HUES64 (cell line): Measurements from ENCODE around the gene PLPPR2. TPM values are rescaled to one million over a fixed set of nuclear protein-coding genes. Genes with fewer than 3 reads are reported as not detected.
"Not testable (repeated sequence)": the region's sequence is repeated elsewhere in the genome, so short reads cannot be mapped to it uniquely, and the experiment has no call there.

Experiments
- H3K27ac ChIP-seq: 2 replicates; pipeline ENCODE4 v1.7.0; 2013; ENCODE audit warnings: low read depth, low read length, inconsistent platforms
- H3K27me3 ChIP-seq: 2 replicates; pipeline ENCODE4 v1.6.1; 2013; ENCODE audit warnings: mild to moderate bottlenecking, low read length; ENCODE audit not compliant: insufficient read depth
- H3K36me3 ChIP-seq: 2 replicates; pipeline ENCODE4 v1.6.1; 2013; ENCODE audit warnings: mild to moderate bottlenecking, low read length; ENCODE audit not compliant: insufficient read depth
- H3K4me1 ChIP-seq: 2 replicates; pipeline ENCODE4 v1.6.1; 2013; ENCODE audit warnings: mild to moderate bottlenecking, low read length, moderate library complexity; ENCODE audit not compliant: insufficient read depth
- H3K4me3 ChIP-seq: 2 replicates; pipeline ENCODE4 v1.5.1; 2013; ENCODE audit warnings: mild to moderate bottlenecking, low read length, moderate library complexity
- H3K9ac ChIP-seq: 2 replicates; pipeline ENCODE4 v1.6.1; 2013; ENCODE audit warnings: mild to moderate bottlenecking, low read depth, low read length
- H3K9me3 ChIP-seq: 2 replicates; pipeline ENCODE4 v1.6.1; 2013; ENCODE audit warnings: low read depth, low read length; ENCODE audit not compliant: insufficient read depth
- WGBS: fragments of 150-250, 120-280 bp; methylation state at CpG from one replicate; pipeline ENCODE4 v1.1.7; 2013; ENCODE audit warnings: missing lambda C conversion rate; 5-methylcytosine and 5-hydroxymethylcytosine counted together
- polyA plus RNA-seq, 2 experiments: library from polyadenylated mRNA; stranded (reverse); fragments of 50-300 nt; gene quantifications; one replicate each; pipeline ENCODE4 v1.2.3, GENCODE V29; 2013

Gene PLPPR2, protein sequence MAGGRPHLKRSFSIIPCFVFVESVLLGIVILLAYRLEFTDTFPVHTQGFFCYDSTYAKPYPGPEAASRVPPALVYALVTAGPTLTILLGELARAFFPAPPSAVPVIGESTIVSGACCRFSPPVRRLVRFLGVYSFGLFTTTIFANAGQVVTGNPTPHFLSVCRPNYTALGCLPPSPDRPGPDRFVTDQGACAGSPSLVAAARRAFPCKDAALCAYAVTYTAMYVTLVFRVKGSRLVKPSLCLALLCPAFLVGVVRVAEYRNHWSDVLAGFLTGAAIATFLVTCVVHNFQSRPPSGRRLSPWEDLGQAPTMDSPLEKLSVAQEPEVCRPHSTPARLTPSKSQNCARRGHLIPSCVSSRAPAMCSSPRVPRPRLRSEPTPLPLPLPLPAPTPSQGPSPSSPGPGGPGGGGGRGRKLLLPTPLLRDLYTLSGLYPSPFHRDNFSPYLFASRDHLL
- polyA plus RNA-seq (2013, experiment 1 of 2) = 4.8 TPM
- polyA plus RNA-seq (2013, experiment 2 of 2) = 6.3 TPM

DNA sequence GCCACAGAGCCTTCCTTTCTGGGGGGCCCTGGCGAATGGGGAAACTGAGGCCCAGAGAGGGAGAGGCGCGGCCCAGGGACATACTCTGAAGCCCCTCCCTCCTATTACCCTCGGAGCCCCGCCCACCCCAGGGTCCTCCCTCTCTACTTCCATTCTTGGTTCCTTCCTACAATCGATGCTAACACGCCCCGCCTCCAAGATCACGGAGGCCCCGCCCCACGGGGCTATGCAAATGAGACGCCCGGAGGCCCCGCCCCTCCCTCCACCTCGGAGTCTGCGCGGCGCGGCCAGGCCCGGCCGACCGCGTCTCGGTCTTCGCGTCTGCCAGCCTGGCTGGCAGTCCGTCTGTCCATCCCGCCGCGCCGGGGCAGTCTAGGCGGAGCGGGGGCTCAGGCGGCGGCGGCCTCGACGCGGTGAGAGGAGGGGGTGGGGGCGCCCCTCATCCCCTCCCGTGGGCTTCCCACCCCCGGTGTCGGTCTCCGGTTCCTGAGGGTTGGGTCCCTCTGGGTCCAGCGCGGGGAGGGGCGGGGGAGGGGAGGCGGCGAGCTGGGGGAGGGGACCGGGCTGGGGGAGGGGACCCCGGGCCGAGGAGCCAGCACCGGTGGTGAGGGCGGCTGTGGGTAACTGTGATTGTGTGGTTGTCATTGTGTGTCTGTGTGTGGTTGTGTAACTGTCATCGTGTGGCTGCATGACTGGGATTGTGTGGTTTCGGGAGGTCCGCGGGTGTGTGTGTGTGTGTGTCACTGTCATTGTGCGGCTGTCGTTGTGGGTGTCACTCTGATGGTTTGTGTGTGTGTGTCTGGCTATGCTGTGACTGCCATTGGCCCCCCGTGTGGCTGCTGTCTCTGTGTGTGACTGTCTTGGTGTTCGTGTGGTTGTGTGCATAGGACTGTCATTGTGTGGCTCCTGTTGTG, at the start of gene PLPPR2:
Gene PLPPR2 (plus strand): TSS at position 273 of the 914 bp plus-strand sequence. CDS start 2,242 bp downstream, outside the sequence.
- Histone ChIP-seq H3K9ac (no peak within 1 kb of the TSS), H3K27ac (no peak within 1 kb of the TSS), H3K36me3 (no peaks in the 10 kb centered on the region), H3K4me3 (peak within 1 kb of the TSS; percentile 51), H3K4me1 (no peaks in the 10 kb centered on the region), H3K27me3 (peaks cover 10% of the 10 kb centered on the region), H3K9me3 (no peaks in the 10 kb centered on the region)
- WGBS = 8% methylated on average over 57 of the region's 62 CpGs

DNA sequence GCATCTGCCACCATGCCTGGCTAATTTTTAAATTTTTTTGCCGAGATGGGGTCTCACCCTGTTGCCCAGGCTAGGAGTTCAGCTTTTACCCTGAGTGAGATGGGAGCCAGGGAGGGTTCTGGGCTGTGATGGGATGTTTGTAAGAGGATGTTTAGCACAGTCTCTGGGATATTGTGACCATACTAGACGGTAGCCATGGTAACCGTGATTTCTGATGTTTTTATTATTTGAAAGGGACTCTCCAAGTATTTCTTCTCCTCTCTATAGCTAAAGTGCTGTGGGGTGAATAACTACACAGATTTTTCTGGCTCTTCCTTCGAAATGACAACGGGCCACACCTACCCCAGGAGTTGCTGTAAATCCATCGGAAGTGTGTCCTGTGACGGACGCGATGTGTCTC, 48.9 kb upstream of the PLPPR2 start:
- Histone ChIP-seq H3K36me3 (no peaks in the 10 kb centered on the region), H3K27ac (no peak overlapping the region), H3K4me1 (no peaks in the 10 kb centered on the region), H3K9me3 (no peaks in the 10 kb centered on the region), H3K4me3 (no peak overlapping the region), H3K27me3 (no peaks in the 10 kb centered on the region), H3K9ac (no peak overlapping the region)
- 90% methylated on average over 9 of the region's 9 CpGs for WGBS

DNA sequence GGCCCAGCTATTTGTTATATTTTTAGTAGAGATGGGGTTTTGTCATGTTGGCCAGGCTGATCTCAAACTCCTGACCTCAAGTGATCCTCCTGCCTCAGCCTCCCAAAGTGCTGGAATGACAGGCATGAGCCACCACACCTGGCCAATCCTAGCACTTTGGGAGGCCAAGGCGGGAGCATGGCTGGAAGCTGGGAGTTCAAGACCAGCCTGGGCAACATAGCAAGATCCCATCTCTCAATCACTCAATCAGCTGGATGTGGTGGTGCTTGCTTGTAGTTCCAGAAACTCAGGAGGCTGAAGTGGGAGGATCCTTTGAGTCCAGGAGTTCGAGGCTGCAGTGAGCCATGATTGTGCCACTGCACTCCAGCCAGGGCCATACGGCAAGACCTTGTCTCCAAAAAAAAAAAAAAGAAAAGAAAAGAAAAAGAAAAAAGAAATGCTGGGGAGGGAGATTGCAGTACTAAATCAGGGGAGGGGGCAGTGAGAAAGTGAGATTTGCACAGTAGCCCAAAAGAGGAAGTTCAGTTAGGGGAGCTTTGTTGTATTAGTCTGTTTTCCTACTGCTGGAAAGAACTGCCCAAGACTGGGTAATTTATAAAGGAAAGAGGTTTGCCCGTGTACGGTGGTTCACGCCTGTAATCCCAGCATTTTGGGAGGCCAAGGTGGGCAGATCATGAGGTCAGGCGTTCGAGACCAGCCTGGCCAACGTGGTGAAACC, 34.8 kb upstream of the PLPPR2 start:
- H3K4me1 ChIP-seq, H3K4me3 ChIP-seq, H3K27me3 ChIP-seq, H3K9ac ChIP-seq, H3K27ac ChIP-seq, H3K9me3 ChIP-seq, H3K36me3 ChIP-seq: not testable (repeated sequence)
- WGBS = 95% methylated on average over 9 of the region's 9 CpGs

DNA sequence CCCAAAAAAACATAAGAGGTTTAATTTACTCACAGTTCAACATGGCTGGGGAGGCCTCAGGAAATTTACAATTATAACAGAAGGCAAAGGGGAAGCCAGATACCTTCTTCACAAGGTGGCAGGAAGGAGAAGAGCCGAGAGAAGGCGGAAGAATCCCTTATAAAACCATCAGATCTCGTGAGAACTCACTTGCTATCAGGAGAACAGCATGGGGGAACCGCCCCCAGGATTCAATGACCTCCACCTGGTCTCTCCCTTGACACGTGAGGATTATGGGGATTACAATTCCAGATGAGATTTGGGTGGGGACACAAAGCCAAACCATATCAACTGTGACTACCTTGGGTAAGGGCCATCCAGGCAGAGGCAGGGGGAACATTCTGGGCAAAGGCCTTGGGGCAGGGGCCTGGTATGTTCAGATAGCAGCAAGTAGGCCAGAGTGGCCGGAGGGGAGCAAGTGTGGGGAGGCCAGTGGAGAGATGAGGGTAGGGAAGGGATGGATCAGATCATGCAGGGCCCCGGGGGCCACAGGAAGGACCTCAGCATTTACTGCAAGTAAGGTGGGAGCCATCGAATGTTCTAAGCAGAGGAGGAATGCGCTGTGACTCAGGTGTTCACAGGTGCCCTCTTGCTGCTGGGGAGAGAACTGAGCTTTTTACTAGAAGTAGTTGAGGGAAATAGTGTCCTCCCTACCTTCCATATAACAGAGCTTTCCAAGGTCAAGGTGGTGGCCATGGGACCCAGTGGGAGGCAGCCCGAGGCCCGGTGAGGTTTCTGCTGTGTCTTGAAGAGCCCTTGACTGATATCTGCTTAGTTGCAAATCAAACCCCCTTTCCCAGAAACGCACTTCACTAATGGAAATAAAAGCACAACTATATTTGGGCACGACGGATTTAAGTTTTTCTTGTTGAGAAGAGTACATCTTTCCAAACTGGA, 33.8 kb upstream of the PLPPR2 start:
- no peak overlapping the region for H3K4me3 ChIP-seq
- no peak overlapping the region for H3K27ac ChIP-seq
- no peaks in the 10 kb centered on the region for H3K9me3 ChIP-seq
- H3K4me1 ChIP-seq = no peaks in the 10 kb centered on the region
- no peaks in the 10 kb centered on the region for H3K27me3 ChIP-seq
- H3K36me3 ChIP-seq = peaks cover 3% of the 10 kb centered on the region; the same call in 1 of the 2 replicates
- H3K9ac ChIP-seq = no peak overlapping the region
- 86% methylated on average over 14 of the region's 14 CpGs for WGBS

DNA sequence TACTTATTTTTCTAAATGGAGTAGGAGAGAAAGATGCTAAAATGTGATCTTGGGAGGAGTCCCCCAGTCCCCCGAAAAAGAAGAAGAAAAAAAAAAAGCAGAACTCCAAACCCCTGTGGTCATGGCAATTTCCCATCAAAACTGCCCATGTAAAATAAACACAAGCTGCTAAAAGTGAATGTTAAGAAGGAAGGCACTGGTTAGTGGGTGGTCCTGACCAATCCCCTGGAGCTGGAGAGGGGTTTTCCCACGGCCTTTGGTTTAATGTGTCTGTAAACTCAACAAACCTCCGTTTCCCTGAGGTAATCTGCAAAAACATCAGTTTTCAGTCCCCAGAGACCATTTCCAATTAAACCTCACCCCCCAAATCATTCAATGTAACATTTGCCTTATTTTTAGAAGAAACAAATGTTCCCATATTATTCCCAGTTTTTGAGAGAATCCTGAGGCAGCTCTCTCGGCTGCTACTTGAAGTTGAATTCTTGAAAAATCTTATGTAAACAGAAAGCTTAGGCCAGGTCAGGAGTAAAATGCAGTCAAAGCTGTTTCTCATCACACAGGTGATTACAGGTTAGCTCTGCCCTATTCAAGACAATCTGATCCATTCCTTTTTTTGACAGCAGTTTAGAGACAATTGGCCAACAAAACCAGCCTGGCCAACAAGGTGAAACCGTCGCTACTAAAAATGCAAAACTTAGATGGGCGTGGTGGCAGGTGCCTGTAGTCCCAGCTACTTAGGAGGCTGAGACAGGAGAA, 32.8 kb upstream of the PLPPR2 start:
- H3K9me3 ChIP-seq = no peaks in the 10 kb centered on the region
- WGBS = 60% methylated on average over 6 of the region's 7 CpGs
- no peak overlapping the region for H3K4me3 ChIP-seq
- H3K36me3 ChIP-seq = peaks cover 3% of the 10 kb centered on the region; the same call in 1 of the 2 replicates
- H3K27me3 ChIP-seq = no peaks in the 10 kb centered on the region
- H3K9ac ChIP-seq = no peak overlapping the region
- no peak overlapping the region for H3K27ac ChIP-seq
- H3K4me1 ChIP-seq = no peaks in the 10 kb centered on the region

DNA sequence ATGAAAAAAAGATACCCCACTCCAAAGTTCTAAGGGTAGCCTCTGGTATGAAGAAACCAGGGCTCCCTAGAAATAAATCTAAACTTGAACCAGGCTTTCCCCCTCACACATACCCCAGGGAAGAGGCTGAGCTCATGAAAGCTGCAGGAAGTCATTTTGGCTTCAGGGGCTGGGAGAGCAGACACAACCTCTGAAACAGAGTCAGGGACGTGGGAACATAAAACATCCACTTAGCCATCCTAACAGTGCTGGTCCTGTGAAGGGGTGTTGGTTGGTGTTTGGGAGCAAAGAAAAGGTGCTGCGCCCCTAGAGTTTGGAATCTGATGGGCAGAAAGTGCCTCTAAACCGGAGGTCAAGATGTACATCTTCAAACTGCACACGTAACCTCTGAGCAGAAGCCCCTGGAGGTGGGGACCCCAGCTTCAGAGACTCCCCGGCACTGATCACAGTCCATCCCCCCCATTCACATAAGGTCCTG, 31.6 kb upstream of the PLPPR2 start:
- WGBS = 88% methylated on average over 5 of the region's 5 CpGs
- Histone ChIP-seq H3K9me3 (no peaks in the 10 kb centered on the region), H3K27me3 (no peaks in the 10 kb centered on the region), H3K4me1 (no peaks in the 10 kb centered on the region), H3K4me3 (no peak overlapping the region), H3K9ac (no peak overlapping the region), H3K36me3 (peaks cover 4% of the 10 kb centered on the region; the same call in 1 of the 2 replicates), H3K27ac (no peak overlapping the region)

DNA sequence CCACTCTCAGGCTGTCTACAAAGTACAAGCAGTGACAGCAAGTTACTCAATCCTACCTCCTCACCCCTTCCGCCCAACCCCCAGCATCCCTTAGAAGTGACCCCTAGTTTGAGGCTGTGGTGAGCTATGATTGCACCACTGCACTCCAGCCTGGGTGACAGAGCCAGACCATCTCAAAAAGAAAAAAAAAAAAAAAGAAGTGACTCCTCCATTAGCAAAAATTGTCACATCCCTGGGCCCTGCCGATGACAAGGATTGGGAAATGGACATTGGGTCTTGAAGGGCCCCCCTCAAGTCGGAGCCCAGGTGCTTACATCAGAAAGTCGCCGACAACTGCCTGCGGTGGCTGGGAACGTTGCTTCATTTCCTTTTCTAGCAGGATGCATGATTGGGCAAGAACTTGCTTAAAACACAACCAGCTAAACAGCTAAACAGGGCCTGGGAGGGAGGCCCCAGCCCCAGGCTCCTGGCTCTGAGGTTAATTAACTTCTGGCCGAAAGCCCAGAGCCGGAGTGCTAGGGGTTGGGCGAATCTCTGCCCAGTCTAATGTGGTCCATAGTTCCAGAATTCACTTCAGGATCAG, 31.1 kb upstream of the PLPPR2 start:
- Histone ChIP-seq H3K4me1 (no peaks in the 10 kb centered on the region), H3K9me3 (no peaks in the 10 kb centered on the region), H3K4me3 (no peak overlapping the region), H3K27ac (no peak overlapping the region), H3K27me3 (no peaks in the 10 kb centered on the region), H3K9ac (no peak overlapping the region), H3K36me3 (peaks cover 4% of the 10 kb centered on the region; the same call in 1 of the 2 replicates)
- 91% methylated on average over 10 of the region's 10 CpGs for WGBS

DNA sequence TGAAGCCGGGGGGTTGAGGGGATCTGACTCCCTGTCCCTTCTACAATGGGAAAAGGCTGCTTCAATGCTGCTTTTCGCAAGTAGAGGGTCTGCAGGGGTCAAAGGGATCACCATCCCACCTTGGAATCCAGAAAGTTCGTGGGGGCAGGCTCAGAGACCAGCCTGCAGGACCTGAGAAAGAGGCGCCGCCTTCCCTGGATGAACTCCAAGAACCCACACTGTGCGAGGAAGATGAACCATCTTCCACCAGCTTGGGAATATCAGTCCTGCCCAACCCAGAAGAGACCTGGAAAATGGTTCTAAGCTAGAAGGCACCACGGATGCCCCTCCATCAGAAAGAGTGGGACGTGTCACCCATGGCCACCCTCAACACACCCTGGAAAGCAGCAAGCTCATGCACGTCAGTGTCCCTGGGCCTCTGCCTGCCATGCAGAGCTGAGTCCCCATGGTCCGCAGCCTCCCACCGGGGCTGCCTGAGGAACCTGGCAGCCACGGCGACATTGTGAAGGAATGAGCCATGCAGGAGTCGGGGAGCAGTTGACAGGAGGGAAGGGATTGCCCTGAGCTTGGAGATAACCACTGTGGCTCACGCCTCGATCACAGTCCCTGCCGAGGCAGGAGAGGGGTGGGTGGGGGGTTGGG, 30.4 kb upstream of the PLPPR2 start:
- Histone ChIP-seq H3K36me3 (peaks cover 4% of the 10 kb centered on the region; the same call in 1 of the 2 replicates), H3K4me1 (no peaks in the 10 kb centered on the region), H3K9ac (no peak overlapping the region), H3K27me3 (no peaks in the 10 kb centered on the region), H3K4me3 (no peak overlapping the region), H3K27ac (no peak overlapping the region), H3K9me3 (no peaks in the 10 kb centered on the region)
- 94% methylated on average over 17 of the region's 17 CpGs for WGBS

DNA sequence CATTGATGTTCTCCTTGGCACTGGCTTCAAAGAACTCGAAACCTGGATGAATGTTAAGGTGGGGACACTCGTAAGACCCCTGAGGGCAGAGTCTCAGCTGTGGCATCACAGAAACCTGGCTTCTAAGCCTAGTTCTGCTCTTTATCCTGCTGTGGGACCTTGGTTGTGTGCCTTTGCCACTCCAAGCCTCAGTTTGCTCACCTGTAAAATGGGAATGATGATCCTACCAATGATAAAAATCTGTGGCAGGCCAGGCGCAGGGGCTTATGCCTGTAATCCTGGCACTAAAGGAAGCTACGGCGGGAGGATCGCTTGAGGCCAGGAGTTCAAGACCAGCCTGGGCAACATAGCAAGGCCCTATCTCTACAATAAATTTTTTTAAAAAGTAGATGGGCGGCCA, 29.7 kb upstream of the PLPPR2 start:
- H3K9ac ChIP-seq = no peak overlapping the region
- H3K9me3 ChIP-seq = no peaks in the 10 kb centered on the region
- H3K4me1 ChIP-seq = no peaks in the 10 kb centered on the region
- peaks cover 4% of the 10 kb centered on the region; the same call in 1 of the 2 replicates for H3K36me3 ChIP-seq
- no peak overlapping the region for H3K27ac ChIP-seq
- 96% methylated on average over 7 of the region's 7 CpGs for WGBS
- no peaks in the 10 kb centered on the region for H3K27me3 ChIP-seq
- no peak overlapping the region for H3K4me3 ChIP-seq
